Stomach (tissue), 9 donors: ENCODE data around the gene SSBP4. TPM values are rescaled to one million over a fixed set of nuclear protein-coding genes. Genes with fewer than 3 reads are reported as not detected.
A peak's percentile ranks its signal among the peaks of the same experiment; 100 is the strongest.
"Not testable (repeated sequence)": the region's sequence is repeated elsewhere in the genome, so short reads cannot be mapped to it uniquely, and the experiment has no call there.

Source experiments
- DNase-seq, 2 donors: peaks; one replicate each; pipeline versions ENCODE4 v3.0.0 to v3.0.0-alpha.2; 2013 to 2019
- H3K27ac ChIP-seq, 5 donors: fragments of 200-600 bp in 4 of 5; sonication (generic) in 4 of 5; one replicate each; pipeline ENCODE4 v1.5.1; 2013 to 2019; ENCODE audit warnings: mild to moderate bottlenecking in 1 of 5, moderate library complexity in 1 of 5
- H3K27me3 ChIP-seq, 3 donors: fragments of 200-600 bp; sonication (generic); one replicate each; pipeline ENCODE4 v1.5.1; 2017 to 2019; ENCODE audit warnings: mixed run types in 1 of 3
- H3K36me3 ChIP-seq, 4 donors: fragments of 200-600 bp; sonication (generic); 1 replicate in 3 of 4; 2 replicates in 1 of 4; pipeline ENCODE4 v1.5.1; 2016 to 2019
- H3K4me1 ChIP-seq, 4 donors: fragments of 200-600 bp; sonication (generic); one replicate each; pipeline ENCODE4 v1.5.1; 2016 to 2019
- H3K4me3 ChIP-seq, 4 donors: fragments of 200-600 bp; sonication (generic) in 3 of 4; one replicate each; pipeline ENCODE4 v1.5.1; 2016 to 2019; ENCODE audit warnings: mild to moderate bottlenecking in 1 of 4
- H3K9me3 ChIP-seq, 4 donors: fragments of 200-600 bp; sonication (generic); one replicate each; pipeline ENCODE4 v1.5.1; 2016 to 2019
- EP300 ChIP-seq: sonication (generic); formaldehyde crosslinking; IDR thresholded peaks from one replicate; pipeline ENCODE4 v1.6.1; 2017; ENCODE audit warnings: antibody characterized with exemption
- POLR2A ChIP-seq, 4 donors: fragments of 450-650 bp; IDR thresholded peaks; one replicate each; pipeline ENCODE4 v1.6.1; 2016; ENCODE audit warnings: antibody characterized with exemption in 4 of 4, control low read depth in 2 of 4, mild to moderate bottlenecking in 1 of 4, moderate library complexity in 1 of 4
- POLR2AphosphoS5 ChIP-seq, 3 donors: sonication (generic); formaldehyde crosslinking; IDR thresholded peaks; one replicate each; pipeline ENCODE4 v1.6.1; 2016; ENCODE audit warnings: antibody characterized with exemption in 3 of 3
- WGBS, 5 donors: extraction: QIAGEN DNeasy Blood & Tissue Kit in 3 of 5; methylation state at CpG; one replicate each; pipeline versions ENCODE4 v1.1.5 to v1.1.7; 2013 to 2018; 5-methylcytosine and 5-hydroxymethylcytosine counted together
- intact Hi-C: fragments of 100-400 bp; cut with DNase I; formaldehyde crosslinking; loops from one replicate; pipeline ENCODE4 v1.15.1; 2023; ENCODE audit warnings: low total_unique reads
- polyA plus RNA-seq, 3 donors: library from polyadenylated mRNA; stranded (reverse); fragments of 200-250 nt; gene quantifications; one replicate each; pipeline ENCODE4 v1.2.3, GENCODE V29; 2013
- total RNA-seq, 5 donors: library from RNA; depleted of rRNA; stranded (reverse); fragments of >200 nt; gene quantifications; one replicate each; pipeline versions ENCODE4 v1.1.0 to v1.2.3, GENCODE V29; 2014 to 2016
- TF ChIP-seq, protein P1 (sequence below), 7 experiments: fragments of 450-650 bp in 4 of 7; fragments of 200-600 bp in 3 of 7; sonication (generic) in 3 of 7; IDR thresholded peaks; one replicate each; pipeline ENCODE4 v1.5.1; 2016 to 2019; ENCODE audit warnings: antibody characterized with exemption in 7 of 7, control low read depth in 2 of 7, mild to moderate bottlenecking in 1 of 7
- donor health status: healthy with polysubstance abuse.
- donor health status: Bipolar disorder and iron deficiency.
- donor health status: healthy.

Gene SSBP4
- total and polyA plus RNA-seq, 8 donors = 22.8 to 253 (median 49.2) TPM

DNA sequence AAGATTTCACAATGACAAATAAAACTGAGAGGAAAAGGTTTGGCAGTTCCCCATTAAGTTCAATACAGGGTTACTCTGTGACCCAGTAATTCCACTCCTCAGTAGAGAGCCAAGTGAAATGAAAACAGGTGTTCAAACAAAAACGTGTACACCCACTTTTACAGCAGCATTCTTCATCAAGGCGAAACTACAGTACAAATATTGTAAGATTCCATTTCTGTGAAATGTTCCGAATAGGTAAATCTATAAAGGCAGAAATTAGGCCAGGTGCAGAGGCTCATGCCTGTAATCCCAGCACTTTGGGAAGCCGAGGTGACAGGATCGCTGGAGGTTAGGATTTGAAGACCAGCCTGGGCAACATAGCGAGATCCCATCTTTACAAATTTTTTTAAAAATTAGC, 42.2 kb upstream of the SSBP4 start:
- Histone ChIP-seq H3K9me3 (no peaks in the 10 kb centered on the region), H3K27ac (peak overlapping the region; percentile 77 to 88 (median 86)), H3K36me3 (no peaks in the 10 kb centered on the region), H3K4me1 (peaks cover 38 to 94% (median 59%) of the 10 kb centered on the region in 4 donors), H3K4me3 (no peak overlapping the region), H3K27me3 (peaks cover 0 to under 1% (median 0%) of the 10 kb centered on the region in 3 donors)
- WGBS, 5 donors = 28 to 56% (median 44%) methylated on average over 6 of the region's 6 CpGs
- peak; percentile 63 to 86 for DNase-seq
- intact Hi-C loops = no loop called here
- peak in 2 of 3 donors; percentile 28 to 65 for TF ChIP-seq POLR2AphosphoS5 (IDR thresholded peaks at IDR 0.05)
- TF ChIP-seq EP300 = no peak

- WGBS, 5 donors = 26 to 38% (median 31%) methylated on average over 16 to 22 of the region's 22 CpGs
- Histone ChIP-seq H3K27ac (peak overlapping the region; percentile 73 to 88 (median 86)), H3K27me3 (peaks cover 0 to 11% (median 0%) of the 10 kb centered on the region in 3 donors), H3K36me3 (no peaks in the 10 kb centered on the region), H3K4me3 (no peak overlapping the region), H3K9me3 (no peaks in the 10 kb centered on the region), H3K4me1 (peaks cover 22 to 81% (median 45%) of the 10 kb centered on the region in 4 donors)
- TF ChIP-seq, protein P1, sequence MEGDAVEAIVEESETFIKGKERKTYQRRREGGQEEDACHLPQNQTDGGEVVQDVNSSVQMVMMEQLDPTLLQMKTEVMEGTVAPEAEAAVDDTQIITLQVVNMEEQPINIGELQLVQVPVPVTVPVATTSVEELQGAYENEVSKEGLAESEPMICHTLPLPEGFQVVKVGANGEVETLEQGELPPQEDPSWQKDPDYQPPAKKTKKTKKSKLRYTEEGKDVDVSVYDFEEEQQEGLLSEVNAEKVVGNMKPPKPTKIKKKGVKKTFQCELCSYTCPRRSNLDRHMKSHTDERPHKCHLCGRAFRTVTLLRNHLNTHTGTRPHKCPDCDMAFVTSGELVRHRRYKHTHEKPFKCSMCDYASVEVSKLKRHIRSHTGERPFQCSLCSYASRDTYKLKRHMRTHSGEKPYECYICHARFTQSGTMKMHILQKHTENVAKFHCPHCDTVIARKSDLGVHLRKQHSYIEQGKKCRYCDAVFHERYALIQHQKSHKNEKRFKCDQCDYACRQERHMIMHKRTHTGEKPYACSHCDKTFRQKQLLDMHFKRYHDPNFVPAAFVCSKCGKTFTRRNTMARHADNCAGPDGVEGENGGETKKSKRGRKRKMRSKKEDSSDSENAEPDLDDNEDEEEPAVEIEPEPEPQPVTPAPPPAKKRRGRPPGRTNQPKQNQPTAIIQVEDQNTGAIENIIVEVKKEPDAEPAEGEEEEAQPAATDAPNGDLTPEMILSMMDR (IDR thresholded peaks at IDR 0.05) = no peak
- TF ChIP-seq POLR2AphosphoS5 (IDR thresholded peaks at IDR 0.05) (peak; percentile 5 to 69 (median 49)), EP300 (no peak), POLR2A (IDR thresholded peaks at IDR 0.05) (no peak)
- DNase-seq = peak; percentile 90
- intact Hi-C loops = no loop called here
These were observed 39.1 kb upstream of the SSBP4 start for GRCh38 chr19:18379803-18380747.

- TF ChIP-seq, protein P1 (IDR thresholded peaks at IDR 0.05) = no peak
- TF ChIP-seq POLR2A (IDR thresholded peaks at IDR 0.05) (no peak), POLR2AphosphoS5 (IDR thresholded peaks at IDR 0.05) (no peak), EP300 (no peak)
- WGBS, 5 donors = 58 to 84% (median 77%) methylated on average over 3 of the region's 3 CpGs
- intact Hi-C loops = no loop called here
- H3K36me3 ChIP-seq = no peaks in the 10 kb centered on the region
- H3K27ac ChIP-seq = peak overlapping the region; percentile 73 to 88 (median 86)
- no peak for DNase-seq
- H3K4me1 ChIP-seq = peaks cover 30 to 81% (median 48%) of the 10 kb centered on the region in 4 donors
- no peaks in the 10 kb centered on the region for H3K9me3 ChIP-seq
- H3K4me3 ChIP-seq = no peak overlapping the region
- H3K27me3 ChIP-seq = peaks cover 0 to 13% (median 0%) of the 10 kb centered on the region in 3 donors
These were observed 38.4 kb upstream of the SSBP4 start for GRCh38 chr19:18380843-18381242.

DNA sequence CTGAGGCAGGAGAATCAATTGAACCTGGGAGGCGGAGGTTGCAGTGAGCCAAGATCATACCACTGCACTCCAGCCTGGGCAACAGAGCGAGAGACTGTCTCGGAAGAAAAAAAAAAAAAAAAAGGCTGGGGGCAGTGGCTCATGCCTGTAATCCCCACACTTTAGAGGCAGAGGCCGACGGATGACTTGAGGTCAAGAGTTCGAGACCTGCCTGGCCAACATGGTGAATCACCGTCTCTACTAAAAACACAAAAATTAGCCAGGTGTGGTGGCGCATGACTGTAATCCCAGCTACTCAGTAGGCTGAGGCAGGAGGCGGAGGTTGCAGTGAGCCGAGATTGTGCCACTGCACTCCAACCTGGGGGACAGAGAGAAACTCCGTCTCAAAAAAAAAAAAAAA, 35.6 kb upstream of the SSBP4 start:
- Histone ChIP-seq H3K27me3 (peaks cover 0 to 25% (median 0%) of the 10 kb centered on the region in 3 donors), H3K4me1 (peaks cover 34 to 83% (median 54%) of the 10 kb centered on the region in 4 donors), H3K27ac (peak overlapping the region in 1 of 5 donors; percentile 1)
- H3K9me3 ChIP-seq, DNase-seq, intact Hi-C loops, H3K36me3 ChIP-seq, H3K4me3 ChIP-seq: not testable (repeated sequence)
- WGBS, 5 donors = 90 to 93% (median 92%) methylated on average over 11 of the region's 11 CpGs

- TF ChIP-seq EP300 = no peak
- TF ChIP-seq, protein P1 (IDR thresholded peaks at IDR 0.05) = no peak
- no peak for TF ChIP-seq POLR2A (IDR thresholded peaks at IDR 0.05)
- peak in 1 of 3 donors; percentile 24 for TF ChIP-seq POLR2AphosphoS5 (IDR thresholded peaks at IDR 0.05)
- H3K36me3 ChIP-seq = peaks cover 0 to 13% (median 0%) of the 10 kb centered on the region in 4 donors
- intact Hi-C loops = no loop called here
- H3K4me3 ChIP-seq = no peak overlapping the region
- 31 to 61% (median 48%) methylated on average over 7 of the region's 7 CpGs for WGBS, 5 donors
- peak in 1 of 2 donors; percentile 80 for DNase-seq
- peaks cover 36 to 78% (median 53%) of the 10 kb centered on the region in 4 donors for H3K4me1 ChIP-seq
- no peaks in the 10 kb centered on the region for H3K9me3 ChIP-seq
- peak overlapping the region; percentile 77 to 84 (median 79) for H3K27ac ChIP-seq
- H3K27me3 ChIP-seq = peaks cover 0 to 25% (median 0%) of the 10 kb centered on the region in 3 donors
These were observed 34.4 kb upstream of the SSBP4 start for GRCh38 chr19:18384775-18385174.
